ENCODE measurements around the gene CAPZA2. TPM values are rescaled to one million over a fixed set of nuclear protein-coding genes. Genes with fewer than 3 reads are reported as not detected.
"Not testable (repeated sequence)": the region's sequence is repeated elsewhere in the genome, so short reads cannot be mapped to it uniquely, and the experiment has no call there.

CAPZA2 gene
- total RNA-seq, result 1,000 to 10,000 TPM in 1 of 5 donors, 100 to 1,000 TPM in 2, 10 to 100 TPM in 2; 13.9 to 1,001 (median 107) TPM
- polyA plus RNA-seq, result 10 to 100 TPM; 35.6 to 92.0 (median 74.6) TPM
- long read RNA-seq, donor 1, full-length matches to known transcripts, result 28 of 33 reads
- long read RNA-seq, donor 1, partial matches to known transcripts, result 5 of 33 reads
- long read RNA-seq, donor 1, other reads (novel, unspliced or antisense), result 0 of 33 reads
- long read RNA-seq, donor 2, full-length matches to known transcripts, result 67 of 67 reads
- long read RNA-seq, donor 2, partial matches to known transcripts, result 0 of 67 reads
- long read RNA-seq, donor 2, other reads (novel, unspliced or antisense), result 0 of 67 reads
- long read RNA-seq, donor 3, full-length matches to known transcripts, result 25 of 25 reads
- long read RNA-seq, donor 3, partial matches to known transcripts, result 0 of 25 reads
- long read RNA-seq, donor 3, other reads (novel, unspliced or antisense), result 0 of 25 reads
- long read RNA-seq, donor 4, full-length matches to known transcripts, result 5 of 5 reads
- long read RNA-seq, donor 4, partial matches to known transcripts, result 0 of 5 reads
- long read RNA-seq, donor 4, other reads (novel, unspliced or antisense), result 0 of 5 reads
- long read RNA-seq, donor 5, full-length matches to known transcripts, result 42 of 42 reads
- long read RNA-seq, donor 5, partial matches to known transcripts, result 0 of 42 reads
- long read RNA-seq, donor 5, other reads (novel, unspliced or antisense), result 0 of 42 reads
- long read RNA-seq, donor 6, full-length matches to known transcripts, result 90 of 90 reads
- long read RNA-seq, donor 6, partial matches to known transcripts, result 0 of 90 reads
- long read RNA-seq, donor 6, other reads (novel, unspliced or antisense), result 0 of 90 reads
- long read RNA-seq, donor 7, full-length matches to known transcripts, result 57 of 63 reads
- long read RNA-seq, donor 7, partial matches to known transcripts, result 6 of 63 reads
- long read RNA-seq, donor 7, other reads (novel, unspliced or antisense), result 0 of 63 reads
- long read RNA-seq, donor 8, full-length matches to known transcripts, result 48 of 85 reads
- long read RNA-seq, donor 8, partial matches to known transcripts, result 37 of 85 reads
- long read RNA-seq, donor 8, other reads (novel, unspliced or antisense), result 0 of 85 reads
- long read RNA-seq, donor 9, full-length matches to known transcripts, result 41 of 49 reads
- long read RNA-seq, donor 9, partial matches to known transcripts, result 8 of 49 reads
- long read RNA-seq, donor 9, other reads (novel, unspliced or antisense), result 0 of 49 reads
- long read RNA-seq, donor 10, full-length matches to known transcripts, result 21 of 21 reads
- long read RNA-seq, donor 10, partial matches to known transcripts, result 0 of 21 reads
- long read RNA-seq, donor 10, other reads (novel, unspliced or antisense), result 0 of 21 reads

DNA sequence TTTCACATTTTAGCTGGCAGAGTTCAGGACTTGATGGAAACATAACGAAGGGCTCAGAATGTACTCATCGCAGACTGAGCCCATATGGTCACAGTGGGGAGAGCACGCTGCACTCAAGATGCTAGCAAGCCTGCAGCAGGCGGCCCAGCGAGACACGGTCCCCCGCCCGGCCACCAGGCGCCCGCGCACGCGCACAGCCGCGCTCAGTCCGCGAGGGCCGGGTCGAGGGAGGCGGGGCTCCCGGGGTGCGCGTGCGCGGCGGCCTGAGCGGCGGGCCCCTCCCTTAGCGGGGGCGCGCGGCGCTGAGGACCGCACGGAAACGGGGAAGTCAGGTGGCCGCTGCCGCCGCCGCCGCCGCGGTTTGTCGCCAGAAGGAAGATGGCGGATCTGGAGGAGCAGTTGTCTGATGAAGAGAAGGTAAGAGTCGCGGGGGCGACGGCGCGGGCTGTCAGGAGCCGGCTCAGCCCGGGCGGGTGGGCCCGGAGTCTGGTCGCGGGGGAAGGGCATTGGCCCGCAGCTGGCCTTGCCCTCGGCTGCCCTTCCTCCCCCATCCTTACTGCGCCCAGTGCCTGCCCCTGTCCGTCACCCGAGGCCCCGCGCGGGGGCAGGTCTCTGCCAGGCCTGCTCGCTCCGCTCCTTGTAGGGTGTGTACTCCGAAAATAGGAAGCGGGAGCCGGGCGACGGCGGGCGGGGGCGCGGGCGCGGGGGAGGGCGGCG, at the start of gene CAPZA2:
TSS of gene CAPZA2 (plus strand) at position 354 of the 717 bp plus-strand sequence. CDS start at position 379, 25 bp downstream.
- peaks cover 22 to 57% (median 37%) of the 10 kb centered on the region in 4 donors for H3K4me1 ChIP-seq
- intact Hi-C loops (cut with DNase I; ENCODE audit: low total_unique reads), result no loop called here
- H3K9me3 ChIP-seq, result no peaks in the 10 kb centered on the region
- peak; percentile 96 to 98 for DNase-seq
- H3K27ac ChIP-seq, result peak within 1 kb of the TSS; percentile 96 to 99 (median 99)
- WGBS, 5 donors, result 0 to 1% (median 1%) methylated on average over 44 to 80 of the region's 80 CpGs
- no peaks in the 10 kb centered on the region for H3K27me3 ChIP-seq
- no peaks in the 10 kb centered on the region for H3K36me3 ChIP-seq
- TF ChIP-seq EP300 (IDR thresholded peaks at IDR 0.05) (peak; percentile 49), POLR2A (IDR thresholded peaks at IDR 0.05) (peak in 1 of 4 donors; percentile 29), POLR2AphosphoS5 (IDR thresholded peaks at IDR 0.05) (peak; percentile 58 to 89 (median 88))
- TF ChIP-seq, protein P1, sequence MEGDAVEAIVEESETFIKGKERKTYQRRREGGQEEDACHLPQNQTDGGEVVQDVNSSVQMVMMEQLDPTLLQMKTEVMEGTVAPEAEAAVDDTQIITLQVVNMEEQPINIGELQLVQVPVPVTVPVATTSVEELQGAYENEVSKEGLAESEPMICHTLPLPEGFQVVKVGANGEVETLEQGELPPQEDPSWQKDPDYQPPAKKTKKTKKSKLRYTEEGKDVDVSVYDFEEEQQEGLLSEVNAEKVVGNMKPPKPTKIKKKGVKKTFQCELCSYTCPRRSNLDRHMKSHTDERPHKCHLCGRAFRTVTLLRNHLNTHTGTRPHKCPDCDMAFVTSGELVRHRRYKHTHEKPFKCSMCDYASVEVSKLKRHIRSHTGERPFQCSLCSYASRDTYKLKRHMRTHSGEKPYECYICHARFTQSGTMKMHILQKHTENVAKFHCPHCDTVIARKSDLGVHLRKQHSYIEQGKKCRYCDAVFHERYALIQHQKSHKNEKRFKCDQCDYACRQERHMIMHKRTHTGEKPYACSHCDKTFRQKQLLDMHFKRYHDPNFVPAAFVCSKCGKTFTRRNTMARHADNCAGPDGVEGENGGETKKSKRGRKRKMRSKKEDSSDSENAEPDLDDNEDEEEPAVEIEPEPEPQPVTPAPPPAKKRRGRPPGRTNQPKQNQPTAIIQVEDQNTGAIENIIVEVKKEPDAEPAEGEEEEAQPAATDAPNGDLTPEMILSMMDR (IDR thresholded peaks at IDR 0.05), result peak in 5 of 7 experiments; percentile 15 to 59 (median 41)
- H3K4me3 ChIP-seq, result peak within 1 kb of the TSS; percentile 77 to 99 (median 93)

- no peaks in the 10 kb centered on the region for H3K9me3 ChIP-seq
- no peak overlapping the region for H3K4me3 ChIP-seq
- WGBS, 5 donors, result 30 to 47% (median 40%) methylated on average over 2 of the region's 2 CpGs
- no peaks in the 10 kb centered on the region for H3K27me3 ChIP-seq
- H3K36me3 ChIP-seq, result no peaks in the 10 kb centered on the region
- DNase-seq, result no peak
- no peak overlapping the region for H3K27ac ChIP-seq
- intact Hi-C loops (cut with DNase I; ENCODE audit: low total_unique reads), result loop anchor here (10.0 kb wide), 1 partner anchor 218 kb away; no protein-coding TSS in a partner anchor
- TF ChIP-seq, protein P1 (IDR thresholded peaks at IDR 0.05), result no peak
- H3K4me1 ChIP-seq, result peaks cover 0 to 31% (median 21%) of the 10 kb centered on the region in 4 donors
Observed at GRCh38 chr7:116812860-116813259, 49.5 kb upstream of the CAPZA2 start.

DNA sequence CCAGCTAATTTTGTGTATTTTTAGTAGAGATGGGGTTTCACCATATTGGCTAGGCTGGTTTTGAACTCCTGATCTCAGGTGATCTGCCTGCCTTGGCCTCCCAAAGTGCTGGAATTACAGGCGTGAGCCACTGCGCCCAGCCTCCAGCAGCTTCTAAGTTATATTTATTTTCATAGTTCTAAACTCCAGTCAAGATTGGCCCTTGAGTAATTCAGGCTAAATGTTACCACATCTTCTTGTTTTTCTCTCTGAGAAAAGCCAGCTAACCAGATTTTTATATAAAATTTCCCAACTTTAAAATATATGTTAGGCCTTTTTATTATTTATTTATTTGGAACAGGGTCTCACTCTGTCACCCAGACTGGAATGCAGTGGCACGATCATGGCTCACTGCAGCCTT, 49.0 kb upstream of the CAPZA2 start:
- H3K27me3 ChIP-seq, H3K9me3 ChIP-seq, H3K4me3 ChIP-seq, H3K27ac ChIP-seq, H3K36me3 ChIP-seq, DNase-seq: not testable (repeated sequence)
- intact Hi-C loops (cut with DNase I; ENCODE audit: low total_unique reads), result loop anchor here (10.0 kb wide), 1 partner anchor 219 kb away; no protein-coding TSS in a partner anchor
- H3K4me1 ChIP-seq, result peaks cover 0 to 29% (median 18%) of the 10 kb centered on the region in 4 donors
- 92 to 97% (median 95%) methylated on average over 3 of the region's 3 CpGs for WGBS, 5 donors

- intact Hi-C loops (cut with DNase I; ENCODE audit: low total_unique reads), result loop anchor here (10.0 kb wide), 1 partner anchor 220 kb away; no protein-coding TSS in a partner anchor
- Histone ChIP-seq H3K4me1 (peaks cover 0 to 14% (median 6%) of the 10 kb centered on the region in 4 donors), H3K27ac (no peak overlapping the region), H3K27me3 (no peaks in the 10 kb centered on the region), H3K4me3 (no peak overlapping the region), H3K9me3 (no peaks in the 10 kb centered on the region), H3K36me3 (no peaks in the 10 kb centered on the region)
- DNase-seq, result no peak
- TF ChIP-seq POLR2A (IDR thresholded peaks at IDR 0.05), result no peak
- TF ChIP-seq, protein P1 (IDR thresholded peaks at IDR 0.05), result no peak
- TF ChIP-seq EP300 (IDR thresholded peaks at IDR 0.05), result no peak
- WGBS, 5 donors, result 76 to 82% (median 81%) methylated on average over 3 of the region's 3 CpGs
Observed at GRCh38 chr7:116815041-116815440, 47.3 kb upstream of the CAPZA2 start.
